NCI-H2029 (cell line): ENCODE data around the gene SHISAL1.
"Not testable (repeated sequence)": the region's sequence is repeated elsewhere in the genome, so short reads cannot be mapped to it uniquely, and the experiment has no call there.

Experiments used
- DNase-seq: peaks from one replicate; lab custom pipeline; 2025; lab: John Stamatoyannopoulos, UW

SHISAL1 gene

DNA sequence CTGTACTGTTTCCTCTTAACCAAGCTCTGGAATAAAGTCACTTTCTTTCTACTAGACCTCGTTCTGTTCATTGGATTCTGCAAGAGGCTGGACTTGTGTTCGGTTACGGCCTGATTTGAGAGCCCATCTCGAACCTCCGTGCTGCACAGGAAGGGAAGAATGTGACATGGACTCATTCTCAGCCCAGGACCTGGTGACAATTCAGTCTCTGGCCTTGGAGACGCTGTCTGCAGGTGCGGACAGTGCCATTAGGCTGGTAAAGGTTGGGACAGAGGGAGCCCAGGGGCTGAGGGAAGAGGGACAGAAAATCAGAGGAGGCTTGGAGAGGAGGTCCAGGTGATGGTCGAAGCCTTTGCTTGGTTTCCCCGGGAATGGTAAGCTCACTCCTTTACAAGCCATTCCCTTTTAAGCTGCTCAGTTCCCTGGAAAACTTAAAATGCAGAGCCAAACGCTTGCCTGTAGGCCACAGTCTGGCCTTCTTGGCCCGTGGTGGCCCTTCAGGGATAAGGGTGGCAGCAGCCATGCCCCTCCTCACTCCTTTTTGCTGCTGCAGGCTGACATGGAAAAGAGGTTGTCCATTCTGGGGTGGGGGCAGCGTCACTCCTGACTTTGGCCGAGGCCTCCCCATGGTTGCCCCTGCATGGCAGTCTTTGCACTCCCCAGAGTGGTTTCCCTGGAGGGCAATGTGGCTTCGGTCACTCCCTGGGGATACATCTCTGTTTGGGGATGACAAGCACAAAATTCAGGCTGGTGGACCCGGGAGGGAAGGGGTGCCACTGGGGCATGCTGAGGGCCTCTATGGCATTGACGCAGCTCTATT is 52.3 kb downstream of the SHISAL1 start:
- no peak for DNase-seq

DNA sequence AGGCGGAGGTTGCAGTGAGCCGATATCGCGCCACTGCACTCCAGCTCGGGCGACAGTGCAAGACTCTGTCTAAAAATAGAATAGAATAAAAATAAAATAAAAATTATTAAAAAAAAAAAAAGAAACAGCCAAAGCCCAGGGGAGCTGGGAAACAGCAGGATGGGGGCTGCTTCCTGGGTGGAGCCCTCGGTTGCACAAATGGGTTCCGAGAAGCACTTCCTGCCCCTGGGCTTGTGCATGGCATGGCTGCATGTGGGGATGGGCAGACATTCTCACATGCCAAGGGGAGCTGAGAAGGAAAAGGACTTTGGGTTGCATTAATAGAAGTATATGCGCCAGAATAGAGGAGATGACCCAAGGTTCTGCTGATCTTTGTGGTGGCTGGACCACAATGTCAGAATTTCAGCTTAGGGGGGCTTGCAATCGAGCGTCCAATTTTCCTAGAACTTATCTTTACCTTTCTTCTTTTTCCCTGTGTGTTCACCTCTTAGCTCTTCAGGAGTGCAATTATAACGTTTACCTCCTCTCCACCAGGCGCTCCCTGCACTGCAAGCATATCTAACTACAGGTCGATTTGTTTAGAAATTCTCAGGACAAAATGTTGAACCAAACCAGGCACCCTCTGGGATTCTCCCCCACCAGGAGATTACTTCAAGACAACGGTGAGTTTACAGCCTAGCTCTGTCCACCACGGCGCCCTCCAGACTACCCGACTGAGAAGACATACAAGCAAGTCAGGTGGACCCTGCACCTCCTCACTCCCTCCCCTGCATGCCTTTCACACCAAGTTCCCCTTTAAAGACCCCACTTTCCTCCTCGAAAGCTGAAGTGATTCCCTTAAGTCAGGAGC is 53.2 kb downstream of the SHISAL1 start:
- DNase-seq = no peak

DNA sequence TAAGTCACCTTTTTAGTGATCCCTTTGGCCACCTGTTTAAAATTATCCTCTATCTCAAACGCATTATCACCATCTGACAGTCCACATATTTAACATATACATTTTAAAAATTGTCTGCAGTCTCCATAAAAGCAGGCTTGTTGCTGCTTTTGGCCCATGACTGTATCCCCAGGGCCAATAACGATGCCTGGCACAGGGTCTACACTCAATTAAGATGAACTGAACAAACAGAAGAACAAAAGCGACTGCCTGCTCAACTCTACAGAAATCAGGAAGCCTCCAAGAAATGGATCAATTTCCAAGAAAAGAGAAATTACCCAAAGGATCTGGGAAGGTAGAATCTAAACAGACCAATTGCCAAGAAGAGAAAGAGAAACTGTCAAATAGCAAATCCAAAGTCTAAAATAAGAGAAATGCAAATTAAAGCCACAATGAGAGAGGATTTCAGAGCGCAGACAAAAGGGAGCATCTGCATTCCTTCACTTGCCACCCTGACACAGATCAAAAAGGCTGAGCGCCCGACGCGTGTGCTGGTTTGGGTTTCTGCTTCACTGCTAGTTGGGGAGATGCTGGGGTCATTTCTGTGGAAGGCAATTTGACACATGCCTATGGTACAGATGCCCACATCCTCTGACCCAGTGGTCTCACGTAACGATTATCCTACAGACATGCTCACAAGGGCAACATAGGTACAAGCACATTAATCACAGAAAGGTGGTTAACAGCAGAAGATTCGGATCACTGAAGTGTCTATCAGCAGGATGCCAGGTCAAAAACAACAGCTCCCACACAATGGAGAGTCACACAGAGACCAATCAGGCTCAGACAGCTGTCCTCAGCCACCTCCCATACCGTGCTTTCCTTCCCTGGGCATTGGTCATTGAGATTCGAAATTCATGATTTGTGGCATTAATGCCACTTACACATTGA is 55.9 kb downstream of the SHISAL1 start:
- no peak for DNase-seq

DNA sequence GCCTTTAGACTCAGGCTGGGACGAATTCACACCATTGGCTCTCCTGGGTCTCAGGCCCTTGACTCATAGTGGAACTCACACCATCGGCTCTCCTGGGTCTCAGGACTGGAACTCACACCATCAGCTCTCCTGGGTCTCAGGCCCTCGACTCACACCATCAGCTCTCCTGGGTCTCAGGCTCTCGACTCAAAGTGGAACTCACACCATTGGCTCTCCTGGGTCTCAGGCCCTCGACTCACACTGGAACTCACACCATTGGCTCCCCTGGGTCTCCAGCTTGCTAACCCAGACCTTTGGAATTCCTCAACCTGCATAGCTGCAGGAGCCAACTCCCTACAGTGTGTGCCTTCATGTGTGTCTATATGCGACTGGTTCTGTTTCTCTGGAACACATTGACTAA is 56.7 kb downstream of the SHISAL1 start:
- no peak for DNase-seq

DNA sequence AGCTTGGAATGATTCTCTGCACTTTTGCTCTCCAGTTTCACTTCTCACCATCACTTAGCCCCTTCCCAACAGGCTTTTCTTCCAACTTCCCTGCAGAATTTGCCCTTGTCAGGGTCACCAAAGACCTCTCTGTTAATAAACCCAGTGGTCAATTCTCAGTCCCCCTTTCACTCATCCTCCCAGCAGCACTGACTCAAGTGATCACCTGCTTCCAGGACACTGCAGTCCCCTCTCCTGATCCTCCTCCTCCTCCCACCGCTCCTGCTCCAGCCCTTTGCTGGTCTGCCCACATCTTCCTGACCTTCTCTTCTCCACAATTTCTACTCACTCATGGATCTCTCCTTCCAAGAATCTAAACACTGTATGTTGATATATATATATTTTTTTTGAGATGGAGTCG is 57.9 kb downstream of the SHISAL1 start:
- DNase-seq = no peak

DNA sequence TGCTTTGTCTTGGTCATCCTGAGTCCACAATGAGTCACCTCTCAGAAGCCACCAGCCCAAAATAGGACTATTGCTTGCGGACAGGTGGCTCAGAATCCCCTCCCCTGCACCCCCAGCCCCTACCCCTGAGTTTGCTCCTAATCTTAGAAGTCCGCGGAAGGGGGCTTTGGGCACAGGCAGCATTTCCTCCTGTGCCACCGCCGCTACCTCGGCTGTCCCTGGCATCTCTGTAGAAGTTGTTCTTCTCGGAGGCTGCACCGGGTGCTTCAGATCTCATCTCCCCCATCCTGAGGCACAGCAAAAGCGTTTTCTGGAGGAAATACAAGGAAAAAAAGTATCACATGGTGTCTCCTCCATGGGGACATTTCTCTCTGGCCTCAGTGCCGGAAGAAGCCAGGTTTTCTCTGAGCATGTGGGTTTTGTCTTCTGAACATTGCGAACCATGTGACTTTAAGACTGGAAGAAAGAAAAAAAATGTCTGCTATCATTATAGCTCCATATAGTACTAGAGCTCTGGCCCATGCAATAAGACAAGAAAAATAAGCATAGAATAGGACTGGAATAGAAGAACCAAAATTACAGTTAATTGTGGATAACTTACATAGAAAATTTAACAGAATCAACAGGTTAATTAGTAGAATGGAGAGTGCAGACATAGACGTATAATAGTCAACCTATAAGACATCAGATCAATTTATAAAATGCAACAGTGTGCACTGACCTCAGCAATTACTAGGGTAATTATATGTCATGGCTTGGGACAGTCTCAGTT is 63.2 kb downstream of the SHISAL1 start:
- DNase-seq = no peak

DNA sequence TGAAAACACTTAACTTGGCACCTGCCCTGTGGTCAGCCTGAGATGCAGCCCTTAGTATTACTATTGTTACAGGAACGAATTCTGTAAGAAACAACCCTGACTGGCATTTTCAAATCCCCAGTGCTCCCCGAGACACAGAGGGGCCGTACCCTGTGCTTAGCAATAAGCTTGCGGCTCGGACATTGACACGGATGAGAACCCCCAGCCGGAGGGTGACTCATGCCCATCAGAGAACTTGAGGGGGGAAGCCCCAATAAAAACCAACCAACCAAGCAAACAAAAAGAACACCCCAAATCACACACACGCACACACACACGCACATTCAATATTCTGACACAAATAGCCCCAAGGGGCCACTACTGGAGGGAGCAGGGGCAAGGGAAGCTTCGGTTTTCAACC is 63.8 kb downstream of the SHISAL1 start:
- DNase-seq = no peak

DNA sequence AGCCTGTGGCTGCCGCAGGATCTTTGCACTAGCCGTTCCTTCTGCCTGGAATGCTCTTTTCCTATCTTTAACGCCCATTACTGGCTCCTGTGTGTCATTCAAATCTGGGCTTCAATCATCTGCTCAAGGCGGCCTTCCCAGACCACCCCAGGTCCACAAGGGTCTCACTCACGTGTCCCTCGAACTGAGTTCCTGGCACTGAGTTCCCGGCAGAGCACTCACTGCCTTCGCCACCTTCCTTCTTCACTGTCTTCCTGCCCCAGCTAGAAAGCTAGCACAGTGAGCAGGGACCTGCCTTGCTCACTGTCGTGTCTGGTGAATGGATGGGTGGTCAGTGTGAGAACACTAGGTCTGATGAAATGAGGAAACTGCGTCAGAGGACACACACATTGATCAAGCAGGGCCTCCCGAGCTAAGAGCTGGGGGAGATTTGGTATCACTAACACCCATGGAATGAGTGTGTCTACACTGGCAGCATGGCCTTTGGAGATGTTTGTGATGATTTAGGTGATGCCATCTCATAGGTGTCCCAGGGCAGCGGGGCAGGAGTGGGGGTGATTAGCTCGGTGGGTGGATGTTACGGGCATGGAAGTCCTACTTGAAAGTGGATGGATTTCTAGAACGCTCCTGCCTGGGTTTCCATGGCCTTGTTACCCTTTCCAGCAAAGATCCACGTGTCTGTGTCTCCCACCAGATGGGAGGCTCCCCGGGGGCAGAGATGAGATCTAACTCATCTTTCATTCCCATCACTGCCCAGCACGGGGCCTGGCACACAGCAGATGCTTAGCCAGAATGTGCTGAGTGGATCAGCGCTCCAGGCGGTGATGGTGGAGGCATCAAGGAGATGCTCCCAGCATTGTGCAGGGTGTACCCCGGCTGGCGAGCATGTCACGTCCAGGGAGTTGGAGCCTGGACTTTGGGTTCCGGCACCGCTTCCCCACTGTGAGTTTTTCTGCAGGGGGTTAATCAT is 64.5 kb downstream of the SHISAL1 start:
- no peak for DNase-seq

DNA sequence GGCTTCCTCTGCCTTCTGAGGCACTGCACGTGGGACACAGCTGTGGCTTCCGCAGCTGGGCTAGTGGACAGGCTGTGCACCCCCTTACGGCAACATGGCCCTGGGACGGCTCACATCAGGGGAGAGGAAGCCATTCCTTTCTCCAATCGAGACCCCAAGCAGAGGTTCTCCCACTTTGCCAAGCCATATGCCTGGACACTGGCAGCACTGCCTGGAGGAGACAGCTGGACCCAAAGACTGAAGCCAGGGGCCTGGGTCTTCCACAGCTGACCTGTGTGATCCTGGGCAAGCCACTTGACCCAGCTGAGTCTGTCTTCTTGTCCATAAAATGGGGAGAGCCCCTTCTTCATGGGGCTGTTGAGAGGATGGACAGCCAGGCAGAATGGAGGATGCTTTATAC is 65.4 kb downstream of the SHISAL1 start:
- DNase-seq = no peak

DNA sequence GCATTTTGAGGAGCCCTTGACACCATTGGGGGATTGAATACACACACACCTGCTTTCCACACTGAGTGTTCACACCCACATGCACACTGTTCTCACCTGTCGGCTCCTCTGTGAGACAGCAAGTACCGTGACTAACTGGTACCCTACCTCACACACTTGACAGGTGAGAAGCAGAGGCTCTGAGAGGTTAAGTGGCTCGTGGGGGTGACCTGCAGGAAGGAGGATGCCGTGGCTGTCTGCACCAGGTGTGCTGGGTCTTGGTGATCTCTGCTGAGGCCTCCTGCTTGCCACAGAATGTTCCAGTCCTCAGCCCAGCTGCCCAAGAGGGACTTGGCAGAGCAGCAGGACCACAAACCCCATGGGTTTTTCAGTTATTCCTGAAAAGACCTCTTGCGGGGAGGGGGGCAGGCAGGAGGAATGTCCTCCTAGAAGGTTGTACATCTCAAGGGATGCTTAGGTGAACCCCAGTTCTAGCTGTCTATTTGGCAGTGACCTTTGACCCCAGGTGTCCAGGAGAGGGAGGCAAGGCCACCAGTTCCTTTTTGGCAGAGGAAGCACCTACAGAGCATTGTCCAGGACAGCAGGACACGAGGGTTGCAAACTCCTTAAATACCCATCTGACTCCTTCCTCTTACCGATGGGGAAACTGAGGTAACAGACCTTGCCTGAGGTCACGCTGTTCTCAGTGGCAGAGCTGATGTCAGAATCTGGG is 66.0 kb downstream of the SHISAL1 start:
- DNase-seq = no peak

DNA sequence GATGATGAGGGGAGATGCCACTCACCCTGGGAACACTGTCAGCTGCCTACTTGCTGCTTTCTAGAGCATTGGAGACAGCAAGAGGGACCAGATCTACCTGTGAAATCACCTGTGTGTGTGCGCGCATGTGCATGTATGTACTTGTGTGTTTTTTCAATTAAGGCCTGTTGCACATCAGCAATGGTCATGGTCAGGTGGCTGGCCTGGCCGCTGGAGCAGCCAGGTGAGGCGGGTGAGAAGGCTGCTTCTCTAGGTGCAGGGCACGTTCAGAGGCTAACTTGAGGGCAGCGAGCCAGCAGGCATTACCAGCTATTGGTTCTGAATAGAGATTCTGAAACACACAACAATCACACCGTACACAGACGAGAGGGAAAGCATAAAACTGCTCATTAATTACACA is 66.9 kb downstream of the SHISAL1 start:
- no peak for DNase-seq

DNA sequence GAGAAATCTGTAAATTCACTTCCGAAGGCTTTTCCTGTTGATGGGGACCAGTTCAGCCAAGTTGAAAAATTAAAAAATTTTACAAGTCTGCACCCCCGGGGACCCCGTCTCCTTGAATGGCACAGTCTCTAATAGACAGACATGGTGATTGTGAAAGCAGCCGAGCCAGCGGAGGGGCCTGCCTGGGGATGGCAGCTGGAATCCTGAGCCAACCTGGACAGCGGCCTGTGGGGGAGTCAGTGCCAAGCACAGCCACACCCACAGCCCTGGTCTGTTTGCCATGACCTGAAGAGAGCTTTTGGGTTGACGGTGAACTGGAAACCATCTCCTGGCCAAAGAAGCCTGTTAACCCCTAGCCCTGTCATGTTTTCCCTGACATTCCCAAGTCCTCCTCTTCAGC is 67.3 kb downstream of the SHISAL1 start:
- no peak for DNase-seq

DNA sequence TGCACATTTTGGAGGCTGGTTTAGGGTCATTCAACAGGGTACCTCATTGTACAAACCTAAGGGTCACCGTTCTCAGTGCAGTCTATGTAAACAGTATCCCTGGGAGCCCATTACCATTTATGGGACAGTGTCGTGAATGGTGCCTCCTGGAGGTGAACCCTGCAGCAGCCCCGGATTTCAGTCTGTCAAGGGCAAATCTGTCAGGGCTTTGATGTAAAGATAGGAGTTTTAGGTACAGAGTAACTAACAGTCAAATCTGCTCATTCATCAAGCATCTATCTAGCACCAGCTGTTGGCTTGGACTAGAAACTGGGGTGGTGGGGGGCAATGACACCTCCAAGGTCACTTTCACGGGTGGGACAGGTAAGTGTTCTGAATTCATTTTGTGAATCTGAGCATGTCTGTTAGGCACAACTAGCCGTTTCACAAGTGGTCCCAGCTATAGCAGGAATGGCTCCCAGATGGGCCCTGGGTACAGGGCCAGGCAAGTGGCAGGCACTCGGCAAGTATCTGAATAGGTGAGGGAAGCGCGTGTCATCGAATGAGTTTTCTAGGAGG is 68.4 kb downstream of the SHISAL1 start:
- no peak for DNase-seq

DNA sequence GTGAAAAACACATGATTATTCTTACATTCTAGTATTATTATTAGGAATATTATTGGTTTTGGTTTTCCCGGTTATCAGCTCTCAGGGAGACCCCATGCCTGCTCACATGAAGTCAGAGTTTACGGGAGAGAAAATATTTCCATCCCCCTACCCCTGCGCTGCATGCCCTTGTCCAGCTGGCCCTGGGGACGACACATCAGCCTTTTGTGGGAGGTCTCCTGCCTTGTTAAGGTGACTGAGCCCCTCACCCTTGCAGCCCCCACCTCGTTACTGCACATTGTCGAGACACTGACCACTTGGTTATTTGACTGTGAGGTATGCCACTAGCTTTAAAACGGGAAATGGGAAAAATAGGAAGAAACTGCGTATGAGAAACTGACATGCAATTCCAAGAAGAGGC is 69.0 kb downstream of the SHISAL1 start:
- no peak for DNase-seq

DNA sequence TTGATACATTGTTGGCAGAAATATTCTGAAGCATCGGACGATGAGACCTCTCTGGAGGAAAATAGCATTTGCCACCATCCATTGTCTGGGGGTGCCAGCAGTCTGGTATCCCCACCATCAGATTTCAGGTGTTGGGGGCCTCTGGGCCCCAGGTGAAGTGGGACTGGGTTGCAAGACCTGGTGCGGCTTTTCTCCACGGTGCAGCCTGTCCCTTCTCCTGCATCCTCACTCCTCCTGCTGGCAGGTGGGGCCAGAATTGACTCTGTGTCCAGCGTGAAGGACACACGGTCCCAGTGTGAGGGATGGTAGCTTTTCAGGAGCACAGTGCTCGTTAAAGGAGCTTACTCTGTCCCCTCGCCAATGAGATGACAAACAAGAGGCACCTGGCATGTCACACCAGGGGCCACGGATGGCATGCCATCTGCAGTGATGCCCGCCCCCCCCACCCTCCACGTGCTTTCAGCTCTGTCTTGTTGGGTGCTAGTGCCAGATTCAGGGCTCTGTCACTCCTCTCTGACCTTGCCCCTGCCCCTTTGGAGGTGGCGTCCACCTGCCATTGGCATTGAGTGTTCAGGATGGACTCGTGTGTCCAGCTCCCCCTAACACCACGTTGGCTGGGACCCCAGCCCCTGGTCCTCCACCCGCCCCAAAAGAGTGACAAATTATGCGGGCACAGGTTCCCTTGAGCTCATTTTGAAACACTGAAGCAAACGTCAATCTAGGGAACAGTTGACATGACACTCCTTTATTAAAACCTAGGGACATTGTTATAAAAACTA is 69.6 kb downstream of the SHISAL1 start:
- no peak for DNase-seq

DNA sequence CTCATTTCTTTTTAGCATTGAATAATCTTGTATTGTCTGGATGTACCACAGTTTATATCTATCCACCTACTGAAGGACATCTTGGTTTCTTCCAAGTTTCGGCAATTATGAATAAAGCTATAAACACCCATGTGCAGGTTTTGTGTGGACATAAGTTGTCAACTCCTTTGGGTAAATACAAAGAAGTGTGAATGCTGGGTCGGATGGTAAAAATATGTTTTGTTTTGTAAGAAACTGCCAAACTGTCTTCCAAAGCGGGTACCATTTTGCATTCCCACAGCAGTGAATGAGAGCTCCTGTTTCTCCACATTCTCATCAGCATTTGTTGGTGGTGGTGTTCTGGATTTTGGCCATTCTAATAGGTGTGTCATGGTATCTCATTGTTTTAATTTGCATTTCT is 71.6 kb downstream of the SHISAL1 start:
- DNase-seq = not testable (repeated sequence)

DNA sequence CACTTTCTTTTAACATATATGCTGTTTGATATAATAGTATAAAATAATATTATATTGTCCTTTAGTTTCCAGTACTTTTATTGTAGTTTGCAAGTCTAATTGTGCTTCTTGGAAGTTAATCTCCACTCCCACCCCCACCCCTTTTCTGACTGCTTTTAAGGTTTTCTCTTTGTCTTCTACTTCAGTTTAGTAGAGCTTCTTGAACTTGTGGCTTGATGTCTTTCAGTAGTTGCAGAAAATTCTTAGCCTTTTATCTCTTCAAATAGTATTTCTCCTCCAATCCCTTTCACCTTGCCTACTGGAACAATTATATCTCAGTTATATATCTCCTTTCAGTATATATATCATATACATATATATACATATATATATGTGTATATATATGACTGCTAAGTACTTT is 75.5 kb downstream of the SHISAL1 start:
- no peak for DNase-seq

DNA sequence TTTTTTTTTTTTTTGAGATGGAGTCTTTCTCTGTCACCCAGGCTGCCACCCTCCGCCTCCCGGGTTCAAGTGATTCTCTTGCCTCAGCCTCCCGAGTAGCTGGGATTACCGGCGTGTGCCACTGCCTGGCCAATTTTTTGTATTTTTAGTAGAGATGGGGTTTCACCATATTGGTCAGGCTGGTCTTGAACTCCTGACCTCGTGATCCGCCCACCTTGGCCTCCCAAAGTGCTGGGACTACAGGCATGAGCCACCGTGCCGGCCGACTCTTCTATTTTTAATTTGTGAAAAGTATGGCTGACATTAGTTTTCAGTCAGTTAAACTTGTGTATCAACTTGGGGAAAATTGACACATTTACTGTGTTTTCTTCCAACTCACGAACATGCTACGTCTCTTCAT is 78.4 kb downstream of the SHISAL1 start:
- not testable (repeated sequence) for DNase-seq
